H1 (cell line): ENCODE data around the gene CAPN15. TPM values are rescaled to one million over a fixed set of nuclear protein-coding genes. Genes with fewer than 3 reads are reported as not detected.

Source experiments
- CTCF ChIA-PET: fragments of 300-600 bp; sonication (Branson Sonifier 250); formaldehyde crosslinking; loops from one replicate; lab custom pipeline; 2021; ENCODE audit not compliant: partially characterized antibody; lab: Charles Lee
- POLR2A ChIA-PET: fragments of 300-600 bp; sonication (Branson Sonifier 250); formaldehyde crosslinking; loops from one replicate; lab custom pipeline; 2021; ENCODE audit warnings: inconsistent platforms; ENCODE audit not compliant: partially characterized antibody; lab: Charles Lee
- DNase-seq, 2 experiments: peaks; one replicate each; pipeline versions ENCODE4 v3.0.0 to v3.0.0-alpha.2; 2010 to 2022; ENCODE audit warnings: low spot score in 2 of 2, low read depth in 1 of 2, mixed read lengths in 1 of 2
- FAIRE-seq: peaks from 2 replicates; lab custom pipeline; 2011; peaks lifted over from hg19 to GRCh38; lab: Jason Lieb, UNC
- H2AFZ ChIP-seq: 2 replicates; pipeline ENCODE4 v1.8.1; 2012; ENCODE audit warnings: low read length, inconsistent platforms
- H2AK5ac ChIP-seq: 2 replicates; pipeline ENCODE4 v1.6.1; 2013; ENCODE audit warnings: low read depth, low read length
- H2BK120ac ChIP-seq: replicated peaks from 2 replicates; pipeline ENCODE3; 2013; ENCODE audit warnings: low read depth, low read length, inconsistent platforms
- H2BK12ac ChIP-seq: 2 replicates; pipeline ENCODE4 v1.6.1; 2013; ENCODE audit warnings: low read depth, low read length
- H2BK15ac ChIP-seq: 2 replicates; pipeline ENCODE4 v1.6.1; 2013; ENCODE audit warnings: low read length
- H2BK20ac ChIP-seq: 2 replicates; pipeline ENCODE4 v1.6.1; 2013; ENCODE audit warnings: low read length
- H2BK5ac ChIP-seq: 2 replicates; pipeline ENCODE4 v1.6.1; 2013; ENCODE audit warnings: low read depth, low read length
- H3K14ac ChIP-seq: 2 replicates; pipeline ENCODE4 v1.6.1; 2013; ENCODE audit warnings: inconsistent platforms; ENCODE audit not compliant: insufficient read length
- H3K18ac ChIP-seq: 2 replicates; pipeline ENCODE4 v1.6.1; 2013; ENCODE audit warnings: low read length; ENCODE audit errors: extremely low read depth
- H3K23ac ChIP-seq: 2 replicates; pipeline ENCODE4 v1.6.1; 2013; ENCODE audit warnings: inconsistent platforms; ENCODE audit not compliant: insufficient read length
- H3K23me2 ChIP-seq: 2 replicates; pipeline ENCODE4 v1.6.1; 2013; ENCODE audit warnings: low read depth, low read length
- H3K27ac ChIP-seq: 2 replicates; pipeline ENCODE4 v1.6.1; 2011; ENCODE audit warnings: low read depth, low read length, inconsistent platforms
- H3K27me3 ChIP-seq, 4 experiments: replicated peaks in 1 of 4; 1 replicate in 1 of 4; 2 replicates in 3 of 4; pipeline versions ENCODE4 v1.6.1 to v1.8.1; 2011 to 2013; ENCODE audit warnings: low read length in 3 of 4, mild to moderate bottlenecking in 3 of 4, inconsistent platforms in 2 of 4, mixed read lengths in 2 of 4, moderate library complexity in 1 of 4; ENCODE audit not compliant: control insufficient read depth in 3 of 4, insufficient read depth in 3 of 4; ENCODE audit errors: extremely low read depth in 1 of 4
- H3K36me3 ChIP-seq, 4 experiments: 2 replicates each; pipeline versions ENCODE4 v1.6.1 to v1.8.1; 2011 to 2013; ENCODE audit warnings: mild to moderate bottlenecking in 4 of 4, low read length in 3 of 4, moderate library complexity in 2 of 4, control low read depth in 1 of 4, inconsistent platforms in 1 of 4; ENCODE audit not compliant: insufficient read depth in 4 of 4, control insufficient read depth in 2 of 4
- H3K4ac ChIP-seq: replicated peaks from 2 replicates; pipeline ENCODE3; 2013; ENCODE audit warnings: low read length, low read depth, mixed read lengths, inconsistent platforms; ENCODE audit not compliant: insufficient read length
- H3K4me1 ChIP-seq, 4 experiments: replicated peaks in 1 of 4; 1 replicate in 1 of 4; 2 replicates in 3 of 4; pipeline versions ENCODE4 v1.6.1 to v1.8.1; 2011 to 2013; ENCODE audit warnings: low read length in 3 of 4, inconsistent platforms in 2 of 4, mixed read lengths in 1 of 4; ENCODE audit not compliant: insufficient read depth in 4 of 4, control insufficient read depth in 3 of 4
- H3K4me2 ChIP-seq, 2 experiments: 2 replicates each; pipeline versions ENCODE4 v1.6.1 to v1.8.1; 2011 to 2013; ENCODE audit warnings: low read depth in 2 of 2, low read length in 2 of 2, control low read depth in 1 of 2, inconsistent platforms in 1 of 2, mild to moderate bottlenecking in 1 of 2; ENCODE audit not compliant: insufficient read depth in 1 of 2
- H3K4me3 ChIP-seq, 4 experiments: fragments of 200-600, 300-600 bp in 1 of 4; sonication (generic), shearing (Covaris generic), sonication (Bioruptor Twin) in 1 of 4; 2 replicates each; pipeline versions ENCODE4 v1.5.1 to v1.8.1; 2011 to 2016; ENCODE audit warnings: low read length in 4 of 4, low read depth in 3 of 4, control low read depth in 2 of 4, inconsistent platforms in 2 of 4, mild to moderate bottlenecking in 2 of 4, mixed read lengths in 1 of 4, moderate library complexity in 1 of 4; ENCODE audit not compliant: insufficient read depth in 2 of 4; ENCODE audit errors: extremely low read depth in 1 of 4
- H3K56ac ChIP-seq: replicated peaks from 2 replicates; pipeline ENCODE3; 2013; ENCODE audit warnings: low read depth, mild to moderate bottlenecking, mixed read lengths, low read length, inconsistent platforms; ENCODE audit not compliant: insufficient read length
- H3K79me1 ChIP-seq: 2 replicates; pipeline ENCODE4 v1.6.1; 2013; ENCODE audit warnings: low read depth, low read length, control low read depth
- H3K79me2 ChIP-seq, 2 experiments: 2 replicates each; pipeline versions ENCODE4 v1.6.1 to v1.8.1; 2012 to 2013; ENCODE audit warnings: low read length in 2 of 2, mild to moderate bottlenecking in 2 of 2, inconsistent platforms in 1 of 2; ENCODE audit not compliant: insufficient read depth in 2 of 2, control insufficient read depth in 1 of 2
- H3K9ac ChIP-seq, 4 experiments: replicated peaks in 1 of 4; 1 replicate in 1 of 4; 2 replicates in 3 of 4; pipeline versions ENCODE4 v1.6.1 to v1.8.1; 2011 to 2013; ENCODE audit warnings: low read depth in 3 of 4, low read length in 3 of 4, control low read depth in 2 of 4, mild to moderate bottlenecking in 2 of 4, moderate library complexity in 2 of 4, inconsistent platforms in 1 of 4; ENCODE audit errors: extremely low read depth in 1 of 4
- H3K9me3 ChIP-seq, 2 experiments: 2 replicates each; pipeline versions ENCODE4 v1.6.1 to v1.8.1; 2012 to 2013; ENCODE audit warnings: mild to moderate bottlenecking in 2 of 2, moderate library complexity in 2 of 2, control low read depth in 1 of 2, inconsistent platforms in 1 of 2, low read depth in 1 of 2, low read length in 1 of 2, mixed read lengths in 1 of 2; ENCODE audit not compliant: insufficient read depth in 2 of 2
- H4K20me1 ChIP-seq, 2 experiments: replicated peaks in 1 of 2; 2 replicates each; pipeline versions ENCODE3 to v1.8.1; 2011 to 2013; ENCODE audit warnings: inconsistent platforms in 2 of 2, low read length in 2 of 2, mild to moderate bottlenecking in 1 of 2; ENCODE audit not compliant: insufficient read depth in 2 of 2, control insufficient read depth in 1 of 2
- H4K5ac ChIP-seq: 2 replicates; pipeline ENCODE4 v1.6.1; 2013; ENCODE audit warnings: low read length, low read depth, mixed read lengths, inconsistent platforms; ENCODE audit not compliant: insufficient read length
- H4K8ac ChIP-seq: 2 replicates; pipeline ENCODE4 v1.8.0; 2013; ENCODE audit warnings: mild to moderate bottlenecking, moderate library complexity, low read length, inconsistent platforms; ENCODE audit not compliant: insufficient read depth; ENCODE audit errors: extremely low read depth
- H4K91ac ChIP-seq: replicated peaks from 2 replicates; pipeline ENCODE3; 2013; ENCODE audit warnings: low read length, mixed read lengths, inconsistent platforms; ENCODE audit not compliant: insufficient read length
- BACH1 ChIP-seq: IDR thresholded peaks from 2 replicates; pipeline ENCODE4 v1.6.1; 2012; ENCODE audit warnings: low read length, improper control_type of control experiment
- BCL11A ChIP-seq, 2 experiments: IDR thresholded peaks; one replicate each; pipeline ENCODE4 v1.6.1; 2011; ENCODE audit warnings: low read depth in 2 of 2, low read length in 2 of 2, mild to moderate bottlenecking in 2 of 2
- BRCA1 ChIP-seq: IDR thresholded peaks from 2 replicates; pipeline ENCODE4 v1.6.1; 2012; ENCODE audit warnings: low read depth, low read length, improper control_type of control experiment
- CHD1 ChIP-seq: IDR thresholded peaks from 2 replicates; pipeline ENCODE4 v1.6.1; 2012; ENCODE audit warnings: low read depth, low read length, improper control_type of control experiment
- HDAC2 ChIP-seq, 2 experiments: fragments of 300-600 bp in 1 of 2; sonication (generic) in 1 of 2; IDR thresholded peaks; 2 replicates each; pipeline ENCODE4 v1.6.1; 2011 to 2012; ENCODE audit warnings: low read depth in 2 of 2, low read length in 2 of 2, mild to moderate bottlenecking in 2 of 2, moderate library complexity in 2 of 2, borderline replicate concordance in 1 of 2, inconsistent platforms in 1 of 2
- HDAC6 ChIP-seq: IDR thresholded peaks from one replicate; pipeline ENCODE4 v1.7.1; 2012; ENCODE audit warnings: low read depth, mild to moderate bottlenecking, inconsistent platforms, low read length, moderate library complexity
- KDM5A ChIP-seq: fragments of 200-600 bp; IDR thresholded peaks from 2 replicates; pipeline ENCODE4 v1.7.1; 2012; ENCODE audit warnings: mild to moderate bottlenecking, low read length, inconsistent platforms, mixed read lengths
- SAP30 ChIP-seq: fragments of 300-600 bp; sonication (generic); IDR thresholded peaks from 2 replicates; pipeline ENCODE4 v1.7.1; 2012; ENCODE audit warnings: low read length, moderate library complexity, mild to moderate bottlenecking, inconsistent platforms; ENCODE audit not compliant: insufficient read depth, insufficient replicate concordance
- SIX5 ChIP-seq: IDR thresholded peaks from 2 replicates; pipeline ENCODE4 v1.6.1; 2011; ENCODE audit warnings: mild to moderate bottlenecking, low read depth, low read length
- WGBS, 2 experiments: shearing (Covaris generic) in 1 of 2; methylation state at CpG; one replicate each; pipeline versions ENCODE4 v1.1.6 to v1.1.7; 2013 to 2015; ENCODE audit warnings: low lambda C conversion rate in 2 of 2, mixed read lengths in 2 of 2, inconsistent platforms in 1 of 2, low coverage in 1 of 2, missing lambda C conversion rate in 1 of 2; ENCODE audit not compliant: insufficient replicate concordance in 2 of 2, insufficient coverage in 1 of 2, insufficient read length in 1 of 2; ENCODE audit errors: extremely low coverage in 1 of 2, missing lambda C conversion rate in 1 of 2; 5-methylcytosine and 5-hydroxymethylcytosine counted together
- polyA plus RNA-seq, 7 experiments: library from polyadenylated mRNA; depleted of rRNA in 3 of 7; stranded (reverse) in 5 of 7; unstranded in 2 of 7; fragments of >200 nt in 5 of 7; fragments of 200-250 nt in 2 of 7; gene quantifications; 1 replicate in 5 of 7; 2 replicates in 1 of 7; 4 replicates in 1 of 7; pipeline versions ENCODE4 v1.2.1 to v1.2.3, GENCODE V29; 2011 to 2013; ENCODE audit warnings: missing spikeins in 2 of 7, mixed read lengths in 2 of 7
- total RNA-seq: library from RNA; stranded (reverse); fragmentation: NEBNext Ultra II Directional; extraction: Animal tissue kit (Norgen Biotek cat#: 25700); gene quantifications from 2 replicates; pipeline ENCODE4 v1.2.1, GENCODE V29; 2021
- TF ChIP-seq, protein P1 (sequence below): IDR thresholded peaks from 2 replicates; pipeline ENCODE4 v1.6.1; 2011; ENCODE audit warnings: low read length, improper control_type of control experiment

The CAPN15 gene
- total and polyA plus RNA-seq, 2 of the 8 experiments (the other 6 are each of a cell fraction or from before 2014, with no cell fraction given) = 38.9 to 76.9 TPM

DNA sequence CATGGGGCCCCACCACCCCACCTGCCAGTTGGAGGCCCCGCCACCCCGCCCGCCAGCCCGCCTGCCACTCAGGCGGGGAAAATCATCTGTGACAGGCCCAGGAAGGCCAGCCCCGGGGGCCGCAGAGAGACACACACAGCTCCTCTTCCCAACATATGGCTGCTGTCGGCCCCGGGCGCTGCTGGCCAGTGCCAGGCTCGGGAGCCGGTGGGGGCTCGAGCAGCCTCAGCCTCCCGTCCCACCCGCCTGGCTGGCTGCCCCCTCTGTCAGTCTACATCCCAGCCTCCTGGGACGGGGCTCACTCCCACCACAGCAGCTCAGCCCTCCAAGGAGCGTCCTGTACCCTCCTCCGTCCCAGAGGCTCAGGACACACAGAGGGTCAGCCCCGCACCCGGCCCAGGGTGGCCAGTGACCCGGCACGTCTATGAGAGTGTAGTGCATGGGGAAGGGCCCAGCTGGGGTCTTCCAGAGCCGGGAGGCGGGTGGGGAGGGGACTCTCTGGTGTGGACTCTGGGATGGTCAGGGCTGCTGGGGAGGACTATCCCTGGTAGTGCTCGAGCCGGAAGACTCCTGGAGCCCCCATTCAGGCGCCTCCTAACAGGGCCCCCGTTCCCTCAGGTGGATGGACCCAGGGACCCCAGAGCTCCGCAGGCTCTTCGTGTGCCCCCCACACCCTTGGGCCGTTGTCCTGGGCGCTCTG, 29.1 kb downstream of the CAPN15 start:
- H2AFZ ChIP-seq = no peak overlapping the region
- TF ChIP-seq SIX5 (no peak), BCL11A (IDR thresholded peaks at IDR 0.05; ENCODE audit: low read depth in 2 of 2, low read length in 2 of 2) (no peak), CHD1 (no peak), KDM5A (no peak), HDAC6 (no peak), BACH1 (no peak), HDAC2 (IDR thresholded peaks at IDR 0.05; ENCODE audit: borderline replicate concordance in 1 of 2, low read depth in 2 of 2, low read length in 2 of 2) (no peak), SAP30 (no peak), BRCA1 (no peak)
- TF ChIP-seq, protein P1, sequence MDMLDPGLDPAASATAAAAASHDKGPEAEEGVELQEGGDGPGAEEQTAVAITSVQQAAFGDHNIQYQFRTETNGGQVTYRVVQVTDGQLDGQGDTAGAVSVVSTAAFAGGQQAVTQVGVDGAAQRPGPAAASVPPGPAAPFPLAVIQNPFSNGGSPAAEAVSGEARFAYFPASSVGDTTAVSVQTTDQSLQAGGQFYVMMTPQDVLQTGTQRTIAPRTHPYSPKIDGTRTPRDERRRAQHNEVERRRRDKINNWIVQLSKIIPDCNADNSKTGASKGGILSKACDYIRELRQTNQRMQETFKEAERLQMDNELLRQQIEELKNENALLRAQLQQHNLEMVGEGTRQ = no peak

More for the DNA sequence above, 29.1 kb downstream of the CAPN15 start:
- no peak overlapping the region for H2BK5ac ChIP-seq
- H3K27ac ChIP-seq = no peak overlapping the region
- H2BK120ac ChIP-seq = no peak overlapping the region
- ChIA-PET POLR2A (interaction anchor here (0.9 to 2.3 kb wide), 7 partner anchors 10 to 74 kb away, joined by 3 to 8 read pairs (median 5); partner anchors contain the start of genes CAPN15, NHLRC4, PIGQ and WFIKKN1), CTCF (interaction anchor here (0.6 to 3.9 kb wide), 4 partner anchors 10 to 52 kb away, joined by 3 to 21 read pairs (median 4); partner anchors contain the start of gene NHLRC4)
- no peak overlapping the region for H4K5ac ChIP-seq
- no peaks in the 10 kb centered on the region for H4K20me1 ChIP-seq
- peaks cover 22 to 36% (median 29%) of the 10 kb centered on the region in 4 experiments; a peak in 6 of 7 replicates for H3K27me3 ChIP-seq
- no peaks in the 10 kb centered on the region for H3K9me3 ChIP-seq
- no peak overlapping the region for H3K14ac ChIP-seq
- no peak overlapping the region for H3K23ac ChIP-seq
- H2BK12ac ChIP-seq = no peak overlapping the region
- no peak for FAIRE-seq
- no peak overlapping the region for H3K18ac ChIP-seq
- no peak overlapping the region for H2BK15ac ChIP-seq
- no peak overlapping the region for H4K91ac ChIP-seq
- WGBS, 2 experiments = 89% methylated on average over 21 of the region's 32 CpGs; no CpG with 5 or more reads in 1 of the 2 experiments
- H3K4ac ChIP-seq = no peak overlapping the region
- no peak overlapping the region for H2AK5ac ChIP-seq
- H3K23me2 ChIP-seq = peaks cover 6% of the 10 kb centered on the region; the same call in 1 of the 2 replicates
- peaks cover 0 to 11% (median 2%) of the 10 kb centered on the region in 4 experiments; a peak in 1 of 8 replicates for H3K36me3 ChIP-seq
- H3K4me2 ChIP-seq = no peak overlapping the region
- no peak overlapping the region for H3K56ac ChIP-seq
- no peaks in the 10 kb centered on the region; the same call in 1 of the 2 replicates for H3K79me1 ChIP-seq
- no peak overlapping the region for H3K9ac ChIP-seq
- peak overlapping the region; percentile 85; the same call in 1 of the 2 replicates for H4K8ac ChIP-seq
- H3K79me2 ChIP-seq = no peaks in the 10 kb centered on the region
- peaks cover 0 to 10% (median 2%) of the 10 kb centered on the region in 4 experiments; a peak in 4 of 7 replicates for H3K4me1 ChIP-seq
- H3K4me3 ChIP-seq = no peak overlapping the region
- no peak overlapping the region for H2BK20ac ChIP-seq
- no peak for DNase-seq
